ENCODE results near the gene C5orf24.
"Not testable (repeated sequence)": the region's sequence is repeated elsewhere in the genome, so short reads cannot be mapped to it uniquely, and the experiment has no call there.

Gene C5orf24

DNA sequence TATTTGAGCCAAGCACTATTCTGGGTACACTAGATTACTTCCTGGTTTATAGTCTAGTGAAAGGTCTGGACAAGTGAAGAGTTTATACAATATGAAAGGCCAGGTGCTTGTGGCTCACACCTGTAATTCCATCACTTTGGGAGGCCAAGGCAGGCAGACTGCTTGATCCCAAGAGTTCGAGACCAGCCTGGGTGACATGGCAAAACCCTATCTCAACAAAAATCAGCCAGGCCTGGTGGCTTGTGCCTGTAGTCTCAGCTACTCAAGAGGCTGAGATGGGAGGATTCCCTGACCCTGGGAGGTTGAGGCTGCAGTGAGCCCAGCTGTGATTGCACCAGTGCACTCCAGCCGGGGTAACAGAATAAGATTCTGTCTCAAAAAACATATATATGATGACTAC, 18.9 kb downstream of the C5orf24 start:
- no peak for DNase-seq

DNA sequence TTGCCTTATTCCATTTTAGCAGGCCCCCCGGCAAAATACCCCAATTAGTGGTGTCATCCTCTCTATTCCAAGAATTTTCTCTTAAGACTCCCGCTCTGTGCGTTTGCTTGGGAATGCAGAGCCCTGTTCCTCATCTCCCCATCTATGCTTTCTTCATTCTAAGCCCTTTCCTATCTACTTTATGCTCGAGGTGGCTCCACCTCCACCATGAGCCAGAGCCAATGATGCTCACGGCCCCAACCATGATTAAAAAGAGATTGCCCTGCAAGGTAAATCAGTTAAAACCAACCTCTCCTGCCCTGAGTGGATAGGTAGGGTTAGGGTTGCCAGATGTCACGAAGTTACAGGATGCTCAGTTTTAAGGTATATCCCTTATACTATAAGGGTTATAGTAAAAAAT, 27.7 kb downstream of the C5orf24 start:
- DNase-seq = no peak

DNA sequence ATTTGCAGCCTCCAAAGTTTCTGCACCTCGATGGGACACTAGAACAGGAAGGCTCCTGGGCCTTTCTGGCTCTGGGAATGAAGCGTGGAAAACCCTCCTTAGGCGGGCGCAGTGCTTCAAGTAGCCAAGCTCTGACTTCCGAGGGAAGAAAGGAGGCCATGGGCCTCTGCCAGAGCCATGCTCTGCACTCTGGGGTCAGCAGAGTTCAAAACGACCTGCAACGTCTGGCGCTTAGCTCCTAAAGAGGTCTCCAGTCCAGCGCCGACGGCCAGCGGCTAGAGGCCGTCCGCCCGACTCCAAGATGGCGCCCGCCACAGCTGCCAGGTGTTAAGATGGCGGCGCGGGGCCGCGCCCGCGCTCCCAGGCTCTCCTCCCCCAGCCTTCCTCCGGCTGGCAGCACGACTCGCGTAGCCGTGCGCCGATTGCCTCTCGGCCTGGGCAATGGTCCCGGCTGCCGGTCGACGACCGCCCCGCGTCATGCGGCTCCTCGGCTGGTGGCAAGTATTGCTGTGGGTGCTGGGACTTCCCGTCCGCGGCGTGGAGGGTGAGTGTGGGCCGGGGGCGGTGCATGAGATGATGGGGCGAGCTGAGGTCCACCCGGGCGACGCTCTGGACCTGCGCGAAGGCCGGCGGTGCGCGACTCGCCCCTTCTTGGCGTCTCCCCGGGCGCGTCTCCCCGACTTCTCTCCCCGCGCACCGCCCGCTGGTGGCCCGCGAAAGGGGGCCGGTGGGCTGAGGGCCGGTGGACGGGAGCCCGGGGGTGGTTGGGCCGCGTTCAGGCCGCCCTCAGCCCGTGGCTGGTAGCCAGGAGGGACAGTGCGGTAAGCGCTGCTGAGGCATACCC, 28.4 kb downstream of the C5orf24 start, which contains the start of gene TXNDC15:
Gene TXNDC15, plus strand, starts transcription at position 385 of the 844 bp plus-strand sequence. Its CDS starts 57 bp downstream, at position 442.
- no peak for DNase-seq

DNA sequence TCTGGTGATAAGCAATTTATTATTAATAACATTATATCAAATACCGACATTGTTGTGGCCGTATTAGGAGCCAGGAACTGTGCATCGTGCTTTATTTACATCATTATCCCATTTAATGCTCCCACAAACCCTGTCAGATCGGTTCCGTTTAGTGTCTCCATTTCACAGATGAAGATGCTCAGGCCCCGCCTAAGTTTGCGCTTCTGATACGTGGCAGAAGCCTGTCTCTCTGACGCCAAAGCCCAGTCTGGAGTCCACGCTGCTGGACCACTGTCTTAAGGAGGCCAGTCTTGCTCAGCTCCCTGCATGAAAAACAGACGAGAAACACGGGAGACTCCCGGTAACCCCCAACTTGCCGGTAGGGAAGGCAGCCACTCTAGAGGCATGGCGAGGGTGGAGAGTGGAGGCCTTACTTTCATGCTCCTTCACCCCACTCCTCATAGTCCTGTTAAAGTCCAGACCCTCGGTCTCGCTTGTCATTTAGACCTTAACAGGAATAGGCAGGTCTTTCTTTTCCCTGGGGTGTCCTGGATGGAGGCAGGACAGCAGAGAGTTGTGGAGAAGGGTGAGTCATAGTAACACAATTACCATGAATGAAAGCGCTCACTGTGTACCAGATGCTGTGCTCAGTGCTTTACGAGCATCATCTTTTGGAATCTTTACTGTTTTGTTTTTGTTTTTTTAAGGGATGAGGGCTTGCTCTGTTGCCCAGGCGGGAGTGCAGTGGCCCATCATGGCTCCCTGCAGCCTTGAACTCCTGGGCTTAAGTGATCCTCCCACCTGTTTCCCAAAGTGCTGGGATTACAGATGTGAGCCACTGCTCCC, 29.3 kb downstream of the C5orf24 start:
- DNase-seq = no peak

DNA sequence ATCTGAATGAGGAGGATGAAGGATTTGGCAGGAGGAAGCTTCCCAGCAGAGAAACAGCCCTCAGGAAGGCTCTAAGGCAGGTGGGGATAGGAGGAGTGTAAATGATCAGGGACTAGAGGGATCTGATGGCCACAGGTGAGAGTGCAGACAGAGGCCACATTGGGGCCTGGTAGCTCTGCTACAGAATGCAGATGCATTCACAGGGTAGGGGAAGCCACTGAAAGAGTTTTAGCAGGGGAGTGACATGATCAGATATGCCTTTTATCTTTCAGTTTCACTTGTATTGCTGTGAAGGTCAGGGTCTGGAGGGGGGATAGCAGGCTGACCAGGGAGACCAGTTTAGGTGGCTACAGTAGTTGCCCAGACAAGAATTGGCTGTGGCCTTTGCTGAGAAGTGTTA, 31.4 kb downstream of the C5orf24 start:
- no peak for DNase-seq

DNA sequence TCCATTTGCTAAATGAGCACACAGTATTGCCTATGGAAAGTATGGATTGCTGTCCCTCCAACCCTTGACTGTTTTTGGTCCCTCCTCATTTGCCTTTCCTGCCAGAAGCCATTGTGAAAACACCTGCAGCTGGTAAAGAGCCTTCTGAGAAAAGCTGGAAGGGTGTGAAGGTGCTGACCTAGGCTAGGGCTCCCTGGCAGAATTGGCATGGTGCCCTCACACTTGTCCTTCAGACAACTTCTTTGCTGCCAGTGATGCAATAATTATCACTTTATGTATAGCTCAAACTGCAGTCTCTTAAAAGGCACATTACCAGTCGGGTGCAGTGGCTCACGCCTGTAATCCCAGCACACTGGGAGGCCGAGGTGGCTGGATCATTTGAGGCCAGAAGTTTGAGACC, 32.6 kb downstream of the C5orf24 start:
- no peak for DNase-seq

DNA sequence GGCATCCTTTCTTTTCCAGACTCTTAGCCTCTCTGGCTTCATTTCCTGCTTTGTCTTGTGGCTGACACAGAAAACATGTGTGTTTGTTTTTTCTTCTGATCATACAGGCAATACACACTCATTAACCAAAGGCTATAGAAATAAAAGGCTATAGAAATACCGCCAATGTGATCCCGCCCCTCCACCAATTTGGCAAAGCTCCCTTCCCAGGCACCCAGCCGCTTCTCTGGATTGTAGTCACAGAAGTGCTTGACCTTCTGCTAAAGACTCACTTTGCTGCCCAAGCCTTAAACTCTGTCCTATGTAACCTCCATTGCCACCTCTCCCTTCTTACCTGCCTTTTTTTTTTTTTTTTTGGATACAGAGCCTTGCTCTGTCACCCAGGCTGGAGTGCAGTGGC, 33.7 kb downstream of the C5orf24 start:
- DNase-seq = no peak

DNA sequence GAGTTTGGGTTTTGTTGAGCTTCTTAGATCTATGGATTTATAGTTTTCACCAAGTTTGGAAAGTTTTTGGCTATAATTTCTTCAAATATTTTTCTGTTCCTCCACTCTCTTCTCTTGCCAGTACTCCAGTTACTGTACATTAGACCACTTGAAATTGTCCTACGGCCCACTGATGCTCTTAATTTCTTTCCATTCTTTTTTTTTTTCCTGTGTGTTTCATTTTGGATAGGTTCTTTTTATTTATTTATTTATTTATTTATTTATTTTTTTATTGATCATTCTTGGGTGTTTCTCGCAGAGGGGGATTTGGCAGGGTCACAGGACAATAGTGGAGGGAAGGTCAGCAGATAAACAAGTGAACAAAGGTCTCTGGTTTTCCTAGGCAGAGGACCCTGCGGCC, 35.2 kb downstream of the C5orf24 start:
- not testable (repeated sequence) for DNase-seq

DNA sequence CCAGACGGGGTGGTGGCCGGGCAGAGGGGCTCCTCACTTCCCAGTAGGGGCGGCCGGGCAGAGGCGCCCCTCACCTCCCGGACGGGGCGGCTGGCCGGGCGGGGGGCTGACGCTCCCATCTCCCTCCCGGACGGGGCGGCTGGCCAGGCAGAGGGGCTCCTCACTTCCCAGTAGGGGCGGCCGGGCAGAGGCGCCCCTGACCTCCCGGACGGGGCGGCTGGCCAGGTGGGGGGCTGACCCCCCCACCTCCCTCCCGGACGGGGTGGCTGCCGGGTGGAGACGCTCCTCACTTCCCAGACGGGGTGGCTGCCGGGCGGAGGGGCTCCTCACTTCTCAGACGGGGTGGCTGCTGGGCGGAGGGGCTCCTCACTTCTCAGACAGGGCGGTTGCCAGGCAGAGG, 35.9 kb downstream of the C5orf24 start:
- DNase-seq = not testable (repeated sequence)

DNA sequence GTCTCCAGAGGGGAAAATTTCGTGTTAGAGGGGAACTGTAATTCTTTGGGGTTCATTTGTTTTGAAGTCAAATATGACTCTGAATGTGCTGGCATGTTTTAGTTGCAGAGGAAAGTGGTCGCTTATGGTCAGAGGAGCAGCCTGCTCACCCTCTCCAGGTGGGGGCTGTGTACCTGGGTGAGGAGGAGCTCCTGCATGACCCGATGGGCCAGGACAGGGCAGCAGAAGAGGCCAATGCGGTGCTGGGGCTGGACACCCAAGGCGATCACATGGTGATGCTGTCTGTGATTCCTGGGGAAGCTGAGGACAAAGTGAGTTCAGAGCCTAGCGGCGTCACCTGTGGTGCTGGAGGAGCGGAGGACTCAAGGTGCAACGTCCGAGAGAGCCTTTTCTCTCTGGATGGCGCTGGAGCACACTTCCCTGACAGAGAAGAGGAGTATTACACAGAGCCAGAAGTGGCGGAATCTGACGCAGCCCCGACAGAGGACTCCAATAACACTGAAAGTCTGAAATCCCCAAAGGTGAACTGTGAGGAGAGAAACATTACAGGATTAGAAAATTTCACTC, 41.9 kb downstream of the C5orf24 start:
- DNase-seq = no peak

DNA sequence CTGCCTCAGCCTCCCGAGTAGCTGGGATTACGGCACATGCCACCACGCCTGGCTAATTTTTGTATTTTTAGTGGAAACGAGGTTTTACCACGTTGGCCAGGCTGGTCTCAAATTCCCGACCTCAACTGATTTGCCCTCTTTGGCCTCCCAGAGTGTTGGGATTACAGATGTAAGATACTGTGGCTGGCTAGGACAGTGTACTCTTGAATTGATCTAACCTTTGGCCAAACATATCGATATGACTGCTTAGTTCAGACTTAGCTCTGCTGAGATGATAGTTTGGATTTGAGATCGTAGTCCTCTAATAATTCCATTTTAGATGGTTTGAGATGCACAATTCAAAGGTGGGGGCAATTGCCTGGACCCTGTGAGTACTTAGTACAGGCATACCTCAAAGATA, 43.6 kb downstream of the C5orf24 start:
- DNase-seq = no peak

DNA sequence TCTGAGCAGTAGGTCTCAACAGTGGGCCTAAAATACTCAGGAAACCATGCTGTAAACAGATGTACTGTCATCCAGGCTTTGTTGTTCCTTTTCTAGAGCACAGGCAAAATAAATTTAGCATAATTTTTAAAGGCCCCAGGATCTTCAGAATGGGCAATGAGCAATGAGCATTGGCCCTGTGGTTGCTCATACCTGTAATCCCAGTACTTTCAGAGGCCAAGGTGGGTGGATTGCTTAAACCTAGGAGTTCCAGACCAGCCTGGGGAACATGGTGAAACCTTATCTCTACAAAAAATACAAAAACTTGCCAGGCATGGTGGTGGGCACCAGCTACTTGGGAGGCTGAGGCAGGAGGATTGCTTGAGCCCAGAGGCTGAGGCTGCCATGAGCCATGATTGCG, 45.7 kb downstream of the C5orf24 start:
- no peak for DNase-seq

DNA sequence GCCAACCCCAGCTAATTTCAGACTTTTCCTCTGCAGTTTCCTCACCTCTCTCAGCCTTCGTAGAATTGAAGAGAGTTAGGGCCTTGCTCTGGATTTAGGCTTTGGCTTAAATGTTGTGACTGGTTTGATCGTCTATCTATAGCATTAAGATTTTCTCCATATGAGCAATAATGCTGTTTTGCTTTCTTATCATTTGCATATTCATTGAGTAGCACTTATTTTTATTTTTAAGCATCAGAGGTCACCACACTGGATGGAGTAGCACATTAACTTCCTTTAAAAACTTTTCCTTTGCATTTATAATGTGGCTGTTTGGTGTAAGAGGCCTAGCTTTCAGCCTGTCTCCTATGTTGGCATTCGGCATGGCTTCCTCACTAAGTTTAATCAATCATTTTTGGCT, 46.5 kb downstream of the C5orf24 start:
- DNase-seq = no peak

DNA sequence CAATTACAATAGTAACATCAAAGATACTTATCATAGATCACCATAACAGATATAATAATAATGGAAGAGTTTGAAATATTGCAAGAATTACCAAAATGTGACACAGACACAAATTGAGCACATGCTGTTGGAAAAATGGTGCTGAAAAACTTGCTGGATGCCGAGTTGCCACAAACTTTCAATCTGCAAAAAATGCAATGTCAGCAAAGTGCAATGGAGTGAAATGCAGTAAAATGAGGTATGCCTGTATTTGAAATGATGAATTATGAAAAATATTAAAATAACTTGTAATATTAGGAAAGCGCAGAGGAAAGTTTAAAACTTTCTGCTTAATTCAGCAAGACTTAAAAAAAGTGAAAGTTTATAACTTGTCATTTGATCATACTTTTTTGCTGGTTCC, 47.2 kb downstream of the C5orf24 start:
- DNase-seq = no peak

DNA sequence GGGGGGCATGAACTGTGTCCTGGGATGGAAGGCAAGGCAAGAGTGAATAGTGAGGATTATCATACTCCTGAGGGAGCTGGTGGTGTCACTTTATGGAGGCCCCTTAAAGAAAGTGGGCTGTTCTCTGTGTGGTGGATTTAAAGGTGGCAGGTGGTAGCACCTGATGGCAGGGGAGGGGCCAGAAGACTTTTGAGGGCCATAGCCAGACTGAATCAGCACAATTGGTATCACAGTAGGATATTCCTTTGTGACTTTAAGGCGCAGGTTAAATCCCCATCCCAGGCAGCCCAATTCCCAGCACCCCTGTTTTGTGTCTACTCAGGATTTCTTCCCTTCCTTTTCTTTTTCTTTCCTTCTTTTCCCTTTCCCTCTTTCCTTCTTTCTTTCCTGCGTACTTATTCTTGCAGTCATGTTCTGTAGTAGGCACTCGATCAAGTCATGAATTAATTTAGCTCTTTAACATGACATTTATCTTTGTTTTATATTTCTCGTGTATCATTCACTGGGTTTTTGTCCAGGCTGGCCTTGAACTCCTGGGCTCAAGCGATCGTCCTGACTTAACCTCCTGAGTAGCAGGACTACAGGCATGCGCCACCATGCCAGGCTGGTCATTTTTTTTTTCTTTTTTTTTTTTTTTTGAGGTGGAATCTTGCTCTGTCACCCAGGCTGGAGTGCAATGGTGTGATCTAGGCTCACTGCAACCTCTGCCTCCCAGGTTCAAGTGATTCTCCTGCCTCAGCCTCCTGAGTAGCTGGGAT, 48.2 kb downstream of the C5orf24 start:
- no peak for DNase-seq

DNA sequence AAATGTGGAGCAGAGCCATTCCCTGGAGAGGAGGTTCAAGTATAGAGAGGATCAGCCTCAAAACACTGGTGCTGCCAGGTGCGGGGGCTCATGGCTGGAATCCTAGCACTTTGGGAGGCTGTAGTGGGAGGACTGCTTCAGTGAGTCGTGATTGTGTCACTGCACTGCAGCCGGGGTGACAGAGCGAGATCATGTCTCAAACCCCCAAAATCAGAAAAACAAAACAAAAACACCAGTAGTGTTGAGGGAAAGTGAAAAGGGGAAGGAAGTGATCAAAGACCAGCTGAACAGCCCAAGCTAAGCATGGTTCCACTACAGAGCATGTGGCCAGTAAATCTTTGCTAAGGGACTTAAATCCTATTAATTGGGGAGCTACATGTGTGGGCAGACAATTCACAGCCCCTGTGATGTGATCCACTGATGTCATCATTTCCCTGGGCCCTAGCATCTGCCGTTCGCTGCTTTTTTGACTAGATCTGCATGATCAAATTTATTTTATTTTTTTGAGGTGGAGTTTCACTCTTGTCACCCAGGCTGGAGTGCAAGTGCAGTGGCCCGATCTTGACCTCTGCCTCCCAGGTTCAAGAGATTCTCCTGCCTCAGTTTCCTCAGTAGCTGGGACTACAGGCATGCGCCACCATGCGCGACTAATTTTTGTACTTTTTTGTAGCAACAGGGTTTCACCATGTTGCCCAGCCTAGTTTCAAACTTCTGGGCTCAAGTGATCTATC, 56.5 kb downstream of the C5orf24 start:
- no peak for DNase-seq

DNA sequence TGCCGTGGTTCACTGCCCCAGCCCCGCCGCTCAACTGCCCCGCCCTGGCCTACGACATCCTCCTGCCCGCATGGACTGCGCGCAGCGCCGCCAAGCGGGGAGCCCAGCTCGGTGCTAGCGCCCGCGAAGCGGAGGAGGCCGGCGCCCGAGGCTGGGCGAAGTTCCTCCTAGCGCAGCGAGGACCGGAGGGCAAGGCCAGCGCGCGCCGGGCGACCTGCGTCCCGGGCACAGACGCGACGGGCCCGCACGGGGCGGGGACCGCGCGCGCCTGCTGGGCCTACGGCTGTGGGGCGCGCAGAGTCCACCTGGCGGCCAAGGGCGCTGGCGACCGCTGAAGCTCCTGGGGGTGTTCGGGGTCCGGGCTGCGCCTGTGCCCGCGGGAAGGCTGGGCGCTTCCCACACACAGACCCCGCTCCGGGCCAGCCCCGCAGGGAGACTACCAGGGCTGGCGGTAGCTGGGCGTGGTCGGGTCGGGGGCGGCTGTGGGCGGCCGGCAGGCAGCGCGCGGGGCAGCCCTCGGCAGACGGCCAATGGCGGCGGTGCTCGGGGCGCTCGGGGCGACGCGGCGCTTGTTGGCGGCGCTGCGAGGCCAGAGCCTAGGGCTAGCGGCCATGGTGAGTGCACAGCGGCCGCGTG, 59.0 kb downstream of the C5orf24 start, which contains the start of gene PCBD2:
Gene PCBD2, plus strand, starts transcription at position 522 of the 636 bp plus-strand sequence. Its CDS starts 9 bp downstream, at position 531.
- peak; percentile 65 for DNase-seq

DNA sequence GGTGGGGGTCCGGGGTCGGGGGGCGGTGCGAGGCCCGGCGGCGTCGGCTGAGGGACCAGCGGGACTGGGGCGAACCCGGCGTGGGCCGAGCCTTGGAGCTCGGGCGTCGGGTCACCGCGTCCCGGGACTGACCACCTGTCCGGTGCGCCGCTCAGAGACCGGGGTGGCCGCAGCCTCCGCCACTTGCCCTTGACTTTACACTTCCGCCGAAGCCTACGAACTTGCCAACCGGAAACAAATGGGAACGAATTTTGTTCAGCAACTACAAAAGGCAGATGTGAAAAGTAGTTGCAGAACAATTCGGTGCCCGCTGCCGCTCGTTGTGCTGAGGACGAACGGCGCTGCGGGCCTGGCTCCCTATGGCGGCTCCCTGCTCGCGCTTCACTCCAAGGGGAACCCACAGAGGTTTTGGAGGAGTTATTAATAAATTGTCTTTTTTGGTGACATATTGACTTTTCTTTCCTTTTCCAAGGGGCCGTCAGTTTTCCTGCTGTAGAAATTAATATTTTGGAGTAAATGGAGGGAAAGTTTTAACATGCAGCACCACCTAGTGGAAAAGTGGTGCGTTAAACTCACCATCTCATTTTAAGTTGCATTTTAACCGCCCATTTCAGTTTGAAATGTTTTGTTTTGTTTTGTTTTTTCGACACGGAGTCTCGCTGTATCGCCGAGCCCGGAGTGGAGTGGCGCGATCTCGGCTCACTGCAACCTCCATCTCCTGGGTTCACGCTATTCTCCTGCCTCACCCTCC, 59.7 kb downstream of the C5orf24 start:
- DNase-seq = no peak

DNA sequence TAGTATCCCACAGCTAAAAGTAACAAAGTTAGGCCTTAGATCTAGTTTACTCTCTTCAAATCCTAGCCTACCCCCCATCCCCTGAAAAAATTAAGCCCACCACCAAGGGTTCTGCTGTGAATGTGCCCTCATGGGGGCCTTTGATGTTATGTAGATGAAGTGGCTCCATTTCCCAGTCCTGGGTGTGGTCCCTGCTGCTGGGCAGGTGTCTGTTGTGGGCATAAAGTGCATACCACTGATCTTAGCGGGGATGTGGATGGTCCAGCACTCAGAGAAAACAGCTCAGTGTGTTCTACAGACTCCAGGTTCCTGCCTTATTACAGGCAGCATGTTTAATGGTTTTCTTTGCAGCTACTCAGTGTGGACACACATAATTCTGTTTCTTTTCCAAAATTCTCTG, 61.0 kb downstream of the C5orf24 start:
- DNase-seq = no peak

Data from NCI-H1436 treated with DMSO at 0.1 percent for 48 hours (cell line).